ENCODE results near the gene SPTSSB.

DNA sequence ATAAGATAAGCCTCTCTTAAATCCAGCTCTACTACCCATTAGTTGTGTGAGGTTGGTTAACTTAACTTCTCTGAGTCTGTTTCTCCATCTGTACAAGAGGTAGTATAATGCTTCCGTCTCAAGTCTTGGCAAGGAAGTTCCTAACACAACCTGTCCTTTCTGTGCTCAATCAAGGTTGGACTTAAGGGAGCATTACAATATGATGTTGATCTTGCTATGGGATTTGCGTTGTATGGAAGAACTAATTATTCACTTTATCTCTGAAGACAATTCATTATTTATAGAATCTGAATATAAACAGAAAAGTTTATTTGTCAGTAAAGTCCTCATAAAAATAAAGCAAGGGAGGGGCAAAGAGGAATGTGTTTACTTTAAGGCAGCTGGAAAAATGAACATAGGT is 18.9 kb upstream of the SPTSSB start:
- TF ChIP-seq, protein P1, sequence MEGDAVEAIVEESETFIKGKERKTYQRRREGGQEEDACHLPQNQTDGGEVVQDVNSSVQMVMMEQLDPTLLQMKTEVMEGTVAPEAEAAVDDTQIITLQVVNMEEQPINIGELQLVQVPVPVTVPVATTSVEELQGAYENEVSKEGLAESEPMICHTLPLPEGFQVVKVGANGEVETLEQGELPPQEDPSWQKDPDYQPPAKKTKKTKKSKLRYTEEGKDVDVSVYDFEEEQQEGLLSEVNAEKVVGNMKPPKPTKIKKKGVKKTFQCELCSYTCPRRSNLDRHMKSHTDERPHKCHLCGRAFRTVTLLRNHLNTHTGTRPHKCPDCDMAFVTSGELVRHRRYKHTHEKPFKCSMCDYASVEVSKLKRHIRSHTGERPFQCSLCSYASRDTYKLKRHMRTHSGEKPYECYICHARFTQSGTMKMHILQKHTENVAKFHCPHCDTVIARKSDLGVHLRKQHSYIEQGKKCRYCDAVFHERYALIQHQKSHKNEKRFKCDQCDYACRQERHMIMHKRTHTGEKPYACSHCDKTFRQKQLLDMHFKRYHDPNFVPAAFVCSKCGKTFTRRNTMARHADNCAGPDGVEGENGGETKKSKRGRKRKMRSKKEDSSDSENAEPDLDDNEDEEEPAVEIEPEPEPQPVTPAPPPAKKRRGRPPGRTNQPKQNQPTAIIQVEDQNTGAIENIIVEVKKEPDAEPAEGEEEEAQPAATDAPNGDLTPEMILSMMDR (IDR thresholded peaks at IDR 0.05): no peak
- TF ChIP-seq POLR2A (IDR thresholded peaks at IDR 0.05): no peak

Measured in thyroid gland (tissue), 4 donors.